Activated CD4-positive, alpha-beta T cell treated with anti-CD3 and anti-CD28 coated beads, Interleukin-2, amount 10 ng/mL, durations not matched to agents 7 days and 5 days (primary cell): ENCODE data around the gene LCP2. TPM values are rescaled to one million over a fixed set of nuclear protein-coding genes. Genes with fewer than 3 reads are reported as not detected.

Experiments
- CTCF ChIA-PET: fragments of 350-600 bp; sonication (Branson Sonifier 250); formaldehyde crosslinking; loops from one replicate; lab custom pipeline; 2021; ENCODE audit warnings: antibody characterized with exemption; lab: Charles Lee
- POLR2A ChIA-PET: fragments of 350-600 bp; sonication (Branson Sonifier 250); formaldehyde crosslinking; loops from one replicate; lab custom pipeline; 2021; ENCODE audit warnings: antibody characterized with exemption; lab: Charles Lee
- DNase-seq: peaks from one replicate; pipeline ENCODE4 v3.0.0-alpha.2; 2020
- H3K27ac Mint-ChIP-seq: one replicate; pipeline ENCODE4 v1.8.0; 2021; ENCODE audit warnings: mild to moderate bottlenecking, moderate library complexity, mixed read lengths
- H3K27me3 Mint-ChIP-seq: one replicate; pipeline ENCODE4 v1.8.0; 2021; ENCODE audit warnings: mixed read lengths
- H3K36me3 Mint-ChIP-seq: one replicate; pipeline ENCODE4 v1.8.0; 2021; ENCODE audit warnings: low read depth, mixed read lengths
- H3K4me1 Mint-ChIP-seq: one replicate; pipeline ENCODE4 v1.8.0; 2021; ENCODE audit warnings: mixed read lengths
- H3K4me3 Mint-ChIP-seq: one replicate; pipeline ENCODE4 v1.8.0; 2021; ENCODE audit warnings: mild to moderate bottlenecking, moderate library complexity, mixed read lengths
- H3K9me3 Mint-ChIP-seq: one replicate; pipeline ENCODE4 v1.8.0; 2021; ENCODE audit warnings: mixed read lengths
- total RNA-seq, 2 experiments: library from RNA; stranded (reverse); gene quantifications; one replicate each; pipeline ENCODE4 v1.2.3, GENCODE V29; 2021

LCP2 gene
- total RNA-seq, 2 experiments from 2014 or later = 285 to 309 TPM

DNA sequence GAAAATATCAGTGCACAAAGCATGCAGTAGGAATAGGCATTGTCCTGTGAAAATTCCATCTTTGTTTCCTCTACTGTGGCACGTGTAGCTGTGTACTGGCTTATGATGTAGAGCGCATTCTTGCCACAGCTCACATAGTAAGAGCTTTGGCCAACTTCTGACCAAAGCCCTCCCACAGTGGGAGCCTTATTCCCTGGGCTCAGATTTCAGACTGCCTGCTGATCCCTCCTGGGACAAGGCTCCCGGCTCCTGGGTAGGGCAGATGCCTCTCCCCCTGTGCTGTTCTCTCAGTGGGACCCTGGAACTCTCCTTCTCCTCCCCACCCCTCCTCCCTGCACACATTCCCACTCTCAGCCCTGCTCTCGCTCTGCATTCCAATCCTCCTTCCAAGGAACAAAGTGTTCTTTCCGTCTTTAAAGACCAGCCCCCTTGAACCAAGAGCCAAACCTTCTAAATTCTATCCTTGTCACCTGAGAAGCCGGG, 17.5 kb downstream of the LCP2 start:
- peak overlapping the region; percentile 74 for H3K4me3 Mint-ChIP-seq
- no peak for DNase-seq
- ChIA-PET CTCF (interaction anchor here (0.7 to 2.4 kb wide), 6 partner anchors 11 to 51 kb away, joined by 3 to 19 read pairs (median 6); partner anchors contain the start of gene LCP2), POLR2A (interaction anchor here (0.8 kb wide), 1 partner anchor 12 kb away, joined by 3 read pairs; no protein-coding TSS in a partner anchor)
- peak overlapping the region; percentile 96 for H3K27ac Mint-ChIP-seq
- no peaks in the 10 kb centered on the region for H3K9me3 Mint-ChIP-seq
- H3K36me3 Mint-ChIP-seq = peaks cover 79% of the 10 kb centered on the region
- peaks cover 97% of the 10 kb centered on the region for H3K4me1 Mint-ChIP-seq
- no peaks in the 10 kb centered on the region for H3K27me3 Mint-ChIP-seq

DNA sequence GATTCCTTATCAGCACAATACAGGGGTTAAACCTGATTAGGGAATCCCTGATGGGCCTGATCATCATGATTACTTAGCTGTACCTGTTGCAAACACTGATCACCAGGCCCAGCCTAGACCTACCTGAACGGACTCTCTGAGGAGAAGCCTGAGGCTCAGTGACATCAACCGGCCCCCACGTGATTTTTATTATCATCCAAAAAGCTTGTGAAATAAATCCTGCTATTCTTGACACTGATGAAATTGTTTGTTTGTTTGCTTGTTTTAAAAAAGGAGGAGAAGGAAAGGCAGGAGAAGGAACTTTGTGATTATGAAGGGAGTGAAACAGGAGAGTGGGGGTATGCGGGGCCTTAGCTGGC, 18.1 kb downstream of the LCP2 start:
- peak overlapping the region; percentile 96 for H3K27ac Mint-ChIP-seq
- H3K9me3 Mint-ChIP-seq = no peaks in the 10 kb centered on the region
- H3K4me1 Mint-ChIP-seq = peaks cover 96% of the 10 kb centered on the region
- ChIA-PET POLR2A (interaction anchor here (0.8 to 1.8 kb wide), 6 partner anchors 13 to 52 kb away, joined by 3 to 6 read pairs (median 4); partner anchors contain the start of gene LCP2), CTCF (interaction anchor here (0.7 to 6.8 kb wide), 10 partner anchors 11 to 59 kb away, joined by 3 to 40 read pairs (median 8); partner anchors contain the start of gene LCP2)
- peak overlapping the region; percentile 74 for H3K4me3 Mint-ChIP-seq
- H3K36me3 Mint-ChIP-seq = peaks cover 78% of the 10 kb centered on the region
- H3K27me3 Mint-ChIP-seq = no peaks in the 10 kb centered on the region
- DNase-seq = no peak

DNA sequence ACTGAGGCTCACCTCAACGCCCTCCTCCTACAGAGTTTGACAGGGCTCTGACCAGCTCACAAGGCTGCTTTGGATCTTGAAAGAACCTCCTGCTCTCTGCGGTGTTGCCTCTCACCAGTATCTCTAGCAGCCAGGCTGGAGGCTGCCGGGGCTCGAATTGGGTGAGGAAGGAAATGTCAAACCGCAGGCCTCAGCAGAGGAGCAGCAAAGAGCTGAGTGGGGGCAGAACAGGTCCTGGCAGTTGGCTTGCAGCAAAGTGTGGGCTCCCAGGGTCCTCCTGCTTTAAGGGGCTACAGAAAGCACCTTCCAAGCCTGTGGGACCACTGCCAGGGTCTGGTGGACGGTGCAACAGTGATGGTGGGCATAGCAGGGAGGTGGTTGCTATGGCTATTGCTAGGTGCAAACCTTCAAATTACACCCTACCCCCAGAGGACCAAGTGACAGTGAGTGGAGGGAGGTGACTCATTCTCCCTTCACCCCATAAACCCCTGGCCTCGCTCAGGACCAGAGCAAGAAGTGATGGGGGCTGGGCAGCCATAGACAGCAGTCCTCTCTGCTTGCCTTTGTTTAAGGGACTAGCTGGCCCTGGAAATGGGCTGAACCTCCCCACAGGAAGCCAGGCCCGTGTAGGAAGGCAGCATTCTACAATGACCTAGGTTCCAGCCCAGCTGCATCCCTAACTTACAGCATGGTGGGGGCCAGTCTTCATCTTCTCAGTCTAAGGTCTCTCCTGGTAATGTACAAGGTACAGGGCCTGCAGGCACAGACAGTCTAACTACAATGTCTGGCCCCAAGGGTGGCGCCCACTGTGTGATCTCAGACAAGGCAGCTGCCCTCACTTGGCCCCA, 18.7 kb downstream of the LCP2 start:
- ChIA-PET CTCF (interaction anchor here (1.1 to 6.8 kb wide), 8 partner anchors 12 to 60 kb away, joined by 3 to 40 read pairs (median 8); partner anchors contain the start of gene LCP2), POLR2A (interaction anchor here (0.6 to 1.8 kb wide), 8 partner anchors 10 to 54 kb away, joined by 3 to 6 read pairs (median 4); partner anchors contain the start of gene LCP2)
- peaks cover 96% of the 10 kb centered on the region for H3K4me1 Mint-ChIP-seq
- peak overlapping the region; percentile 74 for H3K4me3 Mint-ChIP-seq
- H3K9me3 Mint-ChIP-seq = no peaks in the 10 kb centered on the region
- peak; percentile 95 for DNase-seq
- peak overlapping the region; percentile 96 for H3K27ac Mint-ChIP-seq
- peaks cover 78% of the 10 kb centered on the region for H3K36me3 Mint-ChIP-seq
- no peaks in the 10 kb centered on the region for H3K27me3 Mint-ChIP-seq

DNA sequence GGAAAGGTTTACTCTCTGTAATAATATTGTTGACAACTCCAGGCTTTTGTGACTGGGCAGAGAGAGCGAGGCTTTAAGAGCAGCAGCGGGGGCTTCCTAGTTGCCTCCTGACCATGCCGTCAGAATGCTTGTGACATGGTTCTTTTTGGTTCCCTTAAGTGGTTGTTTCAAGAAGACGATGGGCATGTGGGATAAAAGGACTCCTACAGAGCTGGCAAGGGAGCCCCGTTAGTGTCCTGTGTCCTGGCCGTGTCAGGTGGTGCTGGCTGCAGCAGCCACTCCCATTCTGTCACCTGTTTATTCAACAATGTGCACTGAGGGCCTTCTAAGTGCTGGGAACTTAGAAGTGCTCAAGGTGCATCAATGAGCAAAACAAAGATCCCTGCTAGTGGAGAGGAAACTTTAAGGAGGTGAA, 19.7 kb downstream of the LCP2 start:
- H3K4me3 Mint-ChIP-seq = peak overlapping the region; percentile 77
- no peak for DNase-seq
- peaks cover 96% of the 10 kb centered on the region for H3K4me1 Mint-ChIP-seq
- no peaks in the 10 kb centered on the region for H3K27me3 Mint-ChIP-seq
- H3K27ac Mint-ChIP-seq = peak overlapping the region; percentile 94
- no peaks in the 10 kb centered on the region for H3K9me3 Mint-ChIP-seq
- ChIA-PET POLR2A (interaction anchor here (0.6 to 1.8 kb wide), 6 partner anchors 9 to 53 kb away, joined by 3 to 6 read pairs (median 4); partner anchors contain the start of gene LCP2), CTCF (interaction anchor here (1.8 to 6.8 kb wide), 5 partner anchors 11 to 61 kb away, joined by 5 to 40 read pairs (median 8); no protein-coding TSS in a partner anchor)
- H3K36me3 Mint-ChIP-seq = peaks cover 76% of the 10 kb centered on the region

DNA sequence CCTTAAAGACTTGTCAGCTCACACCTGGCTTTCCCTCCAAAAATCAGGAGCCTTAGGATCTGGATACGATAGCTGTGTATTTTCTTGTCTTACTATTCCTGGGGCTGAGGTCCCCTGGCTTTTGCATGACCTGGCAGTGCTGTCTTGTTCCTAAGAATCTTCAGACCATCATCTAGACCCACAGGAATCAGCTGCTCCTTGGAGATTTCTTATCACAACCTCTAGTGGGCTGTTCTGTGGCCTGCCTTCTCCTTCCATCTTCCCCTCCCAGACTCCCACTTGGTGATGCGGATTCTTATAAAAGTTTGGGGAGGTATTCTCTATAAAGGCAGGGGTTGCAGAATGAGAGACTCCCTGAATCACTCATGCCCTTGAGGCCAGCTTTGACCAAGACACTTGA, 21.4 kb downstream of the LCP2 start:
- no peaks in the 10 kb centered on the region for H3K9me3 Mint-ChIP-seq

DNA sequence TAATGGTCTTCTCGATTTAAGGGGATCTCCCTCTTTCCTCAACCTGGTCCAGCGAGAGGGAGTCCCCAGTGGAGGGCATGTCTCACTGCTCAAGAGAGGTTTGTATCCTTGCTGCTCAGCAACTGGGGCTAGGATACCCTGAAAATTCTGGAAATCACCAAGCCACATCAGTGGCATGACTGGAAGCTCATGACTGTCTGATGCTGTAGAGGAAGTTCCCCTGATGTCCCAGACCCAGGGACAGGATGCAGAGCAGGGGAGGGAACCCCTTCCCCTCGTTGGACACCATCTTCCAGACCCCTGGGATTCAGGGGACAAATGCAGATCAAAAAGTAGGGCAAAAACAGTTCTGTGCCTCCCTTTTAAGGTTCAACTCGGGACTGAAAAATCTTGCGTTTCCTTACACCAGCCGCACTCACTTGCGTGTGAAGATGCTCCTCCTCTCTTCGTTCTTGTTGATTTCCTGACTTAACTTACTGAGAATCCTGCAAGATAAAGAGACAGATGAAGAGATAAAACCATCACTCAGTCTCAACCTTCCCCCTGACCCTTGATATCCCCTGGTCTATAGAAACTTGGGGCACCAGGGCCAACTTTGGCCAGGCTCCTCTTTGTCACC, 22.1 kb downstream of the LCP2 start:
- Mint-ChIP-seq H3K4me1 (peaks cover 96% of the 10 kb centered on the region), H3K36me3 (peaks cover 78% of the 10 kb centered on the region), H3K9me3 (no peaks in the 10 kb centered on the region), H3K27me3 (no peaks in the 10 kb centered on the region), H3K27ac (peak overlapping the region; percentile 94), H3K4me3 (peak overlapping the region; percentile 72)
- POLR2A ChIA-PET = interaction anchor here (0.8 to 2.6 kb wide), 3 partner anchors 22 to 64 kb away, joined by 3 to 6 read pairs (median 3); partner anchors contain the start of gene LCP2
- DNase-seq = no peak
- CTCF ChIA-PET = interaction anchor here (0.7 to 6.8 kb wide), 12 partner anchors 9 to 67 kb away, joined by 3 to 40 read pairs (median 8); partner anchors contain the start of gene LCP2

More for the DNA sequence above, 21.4 kb downstream of the LCP2 start:
- no peaks in the 10 kb centered on the region for H3K27me3 Mint-ChIP-seq
- peak overlapping the region; percentile 72 for H3K4me3 Mint-ChIP-seq
- POLR2A ChIA-PET = interaction anchor here (0.8 to 2.6 kb wide), 3 partner anchors 21 to 63 kb away, joined by 3 to 6 read pairs (median 3); partner anchors contain the start of gene LCP2
- DNase-seq = no peak
- CTCF ChIA-PET = interaction anchor here (0.7 to 6.8 kb wide), 9 partner anchors 9 to 70 kb away, joined by 3 to 40 read pairs (median 6); partner anchors contain the start of gene LCP2
- H3K27ac Mint-ChIP-seq = peak overlapping the region; percentile 94
- H3K36me3 Mint-ChIP-seq = peaks cover 73% of the 10 kb centered on the region
- peaks cover 95% of the 10 kb centered on the region for H3K4me1 Mint-ChIP-seq

DNA sequence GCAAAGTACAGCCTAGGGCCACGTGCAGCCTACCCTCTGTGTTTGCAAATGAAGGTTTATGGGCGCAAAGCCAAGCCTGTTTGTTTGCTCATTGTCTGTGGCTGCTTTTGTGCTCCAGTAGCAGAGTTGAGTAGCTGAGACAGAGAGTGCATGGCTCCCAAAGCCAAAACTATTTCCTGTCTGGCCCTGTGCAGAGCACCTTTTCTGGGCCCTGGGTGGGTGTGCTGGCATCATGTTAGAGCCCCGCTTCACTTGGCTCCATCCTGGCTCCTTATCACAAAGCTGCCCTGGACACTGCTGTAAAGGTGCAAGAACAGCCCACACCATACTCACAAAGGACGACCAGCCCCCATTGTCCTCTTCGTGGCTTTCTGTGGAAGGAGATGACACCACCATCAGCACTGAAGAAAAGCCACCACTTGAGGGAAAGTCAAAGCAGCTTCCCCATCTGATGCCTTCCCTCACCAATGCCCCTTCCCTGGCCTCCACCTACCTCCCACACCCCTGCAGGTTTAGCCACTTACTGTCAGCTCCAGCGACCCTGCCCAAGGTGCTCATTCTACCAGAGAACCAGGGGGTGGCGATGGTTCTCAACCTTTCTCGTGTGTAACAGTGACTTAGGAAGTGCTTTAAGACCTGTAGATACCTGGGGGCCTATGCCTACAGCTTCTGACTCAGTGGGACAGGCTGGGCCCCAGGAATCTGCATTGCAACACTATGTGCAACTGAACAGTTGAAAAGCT, 23.4 kb downstream of the LCP2 start:
- Mint-ChIP-seq H3K36me3 (peaks cover 82% of the 10 kb centered on the region), H3K27me3 (no peaks in the 10 kb centered on the region), H3K4me1 (peaks cover 94% of the 10 kb centered on the region), H3K4me3 (peak overlapping the region; percentile 72), H3K27ac (peak overlapping the region; percentile 94), H3K9me3 (no peaks in the 10 kb centered on the region)
- ChIA-PET POLR2A (interaction anchor here (0.6 to 2.6 kb wide), 5 partner anchors 19 to 57 kb away, joined by 3 to 6 read pairs (median 3); partner anchors contain the start of gene LCP2), CTCF (interaction anchor here (0.6 to 6.8 kb wide), 21 partner anchors 7 to 473 kb away, joined by 3 to 40 read pairs (median 5); partner anchors contain the start of gene LCP2)
- DNase-seq = peak; percentile 72

DNA sequence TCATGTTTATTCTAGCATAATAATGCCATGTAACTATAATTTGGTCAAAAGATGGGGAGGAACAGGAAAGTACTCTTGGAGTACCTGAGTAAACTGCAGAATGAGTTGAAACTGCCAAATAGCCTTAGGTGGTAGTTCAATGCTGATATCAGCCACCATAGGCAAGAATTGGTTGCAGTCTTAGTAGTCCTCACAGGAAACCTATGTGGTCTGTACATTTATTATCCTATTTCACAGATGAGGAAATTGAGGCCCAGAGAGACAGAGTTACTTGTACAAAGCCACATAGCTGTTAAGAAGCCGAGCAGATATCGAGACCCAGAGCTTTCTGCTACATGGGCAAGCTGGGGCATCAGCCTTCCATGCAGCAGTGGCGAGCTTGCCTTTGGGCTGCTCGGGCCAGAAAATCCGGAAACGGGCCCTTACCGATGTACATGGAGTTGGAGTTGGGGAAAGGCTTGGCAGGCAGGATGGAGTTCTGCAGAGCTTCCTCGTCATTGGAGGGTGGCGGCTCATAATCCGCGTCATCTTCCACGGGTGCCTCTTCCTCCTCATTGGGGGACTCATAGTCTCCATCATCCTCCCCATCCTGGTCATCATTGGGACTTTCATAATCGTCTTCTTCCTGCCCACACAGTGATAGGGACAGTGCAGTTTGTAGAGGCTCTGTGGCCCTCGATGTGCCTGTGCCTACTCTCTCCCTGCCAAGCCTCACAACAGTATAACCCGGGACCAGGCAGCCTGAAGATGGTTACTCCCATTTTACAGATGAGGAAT, 27.1 kb downstream of the LCP2 start:
- Mint-ChIP-seq H3K4me3 (no peak overlapping the region), H3K27me3 (no peaks in the 10 kb centered on the region), H3K36me3 (peaks cover 86% of the 10 kb centered on the region), H3K4me1 (peaks cover 97% of the 10 kb centered on the region), H3K27ac (peak overlapping the region; percentile 69), H3K9me3 (no peaks in the 10 kb centered on the region)
- DNase-seq = no peak
- CTCF ChIA-PET = interaction anchor here (0.9 kb wide), 1 partner anchor 9 kb away, joined by 3 read pairs; no protein-coding TSS in a partner anchor
- POLR2A ChIA-PET = no interaction called here

DNA sequence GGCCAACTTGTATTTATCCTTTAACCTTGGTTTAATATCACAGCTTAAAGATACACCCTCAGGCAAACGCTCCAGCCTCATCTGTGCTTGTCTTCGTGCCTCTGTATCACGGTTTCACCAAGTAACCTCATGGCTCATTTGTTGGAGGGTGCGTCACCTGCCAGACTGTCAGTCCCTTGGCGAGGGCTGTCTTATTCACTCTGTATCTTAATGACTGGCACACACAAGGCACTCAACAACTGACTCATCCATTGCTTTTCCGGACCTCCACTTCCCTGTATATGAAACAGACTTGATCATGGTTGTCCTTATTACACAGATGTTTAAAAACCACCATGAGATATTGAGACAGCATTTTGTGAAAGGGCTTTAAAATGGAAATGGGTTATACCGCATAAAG, 28.0 kb downstream of the LCP2 start:
- H3K27ac Mint-ChIP-seq = peak overlapping the region; percentile 80
- peaks cover 95% of the 10 kb centered on the region for H3K4me1 Mint-ChIP-seq
- H3K27me3 Mint-ChIP-seq = no peaks in the 10 kb centered on the region
- CTCF ChIA-PET = interaction anchor here (0.6 to 4.1 kb wide), 9 partner anchors 10 to 72 kb away, joined by 3 to 28 read pairs (median 5); partner anchors contain the start of gene LCP2
- no peaks in the 10 kb centered on the region for H3K9me3 Mint-ChIP-seq
- H3K36me3 Mint-ChIP-seq = peaks cover 84% of the 10 kb centered on the region
- DNase-seq = peak; percentile 41
- peak overlapping the region; percentile 38 for H3K4me3 Mint-ChIP-seq
- POLR2A ChIA-PET = interaction anchor here (0.6 to 1.0 kb wide), 2 partner anchors 8 to 27 kb away, joined by 3 read pairs; no protein-coding TSS in a partner anchor

DNA sequence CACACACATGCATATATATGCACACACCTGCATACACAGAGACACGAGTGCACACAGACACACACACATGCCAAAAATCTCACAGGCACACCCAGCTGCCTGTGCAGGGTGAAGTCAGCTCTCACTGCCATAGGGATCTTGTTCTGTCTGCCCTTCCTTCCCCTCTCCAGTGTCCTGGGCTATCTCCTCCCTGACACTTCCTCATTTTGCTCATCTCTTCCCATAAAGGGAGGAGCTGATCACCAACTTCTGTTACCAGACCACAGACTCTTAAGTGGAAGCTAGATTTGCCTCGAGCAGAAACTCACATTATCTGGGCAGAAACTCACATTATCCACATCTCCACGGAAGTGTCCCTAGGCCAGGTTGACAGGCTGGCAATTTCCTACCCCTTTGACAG, 28.7 kb downstream of the LCP2 start:
- H3K27ac Mint-ChIP-seq = peak overlapping the region; percentile 75
- ChIA-PET CTCF (interaction anchor here (0.6 to 4.1 kb wide), 12 partner anchors 11 to 73 kb away, joined by 3 to 28 read pairs (median 4); partner anchors contain the start of gene LCP2), POLR2A (interaction anchor here (0.6 to 1.0 kb wide), 4 partner anchors 9 to 34 kb away, joined by 3 to 4 read pairs (median 3); no protein-coding TSS in a partner anchor)
- DNase-seq = no peak
- peaks cover 84% of the 10 kb centered on the region for H3K36me3 Mint-ChIP-seq
- peaks cover 95% of the 10 kb centered on the region for H3K4me1 Mint-ChIP-seq
- H3K4me3 Mint-ChIP-seq = peak overlapping the region; percentile 38
- no peaks in the 10 kb centered on the region for H3K9me3 Mint-ChIP-seq
- no peaks in the 10 kb centered on the region for H3K27me3 Mint-ChIP-seq
